OCI-LY7 (cell line): ENCODE results near the gene THEM5. TPM values are rescaled to one million over a fixed set of nuclear protein-coding genes. Genes with fewer than 3 reads are reported as not detected.

Source experiments
- BruUV-seq: library from RNA; stranded (reverse); fragments of 400-500 nt; replicated peaks from 2 replicates; lab custom pipeline; 2021; lab: Mats Ljungman, UMichigan
- CTCF ChIA-PET: fragments of 300-600 bp; sonication (Branson Sonifier 250); formaldehyde crosslinking; loops from one replicate; lab custom pipeline; 2022; ENCODE audit warnings: antibody characterized with exemption; ENCODE audit not compliant: unreplicated experiment; lab: Charles Lee
- POLR2A ChIA-PET: fragments of 300-600 bp; sonication (Branson Sonifier 250); formaldehyde crosslinking; loops from one replicate; lab custom pipeline; 2022; ENCODE audit warnings: antibody characterized with exemption; lab: Charles Lee
- DNase-seq: peaks from one replicate; pipeline ENCODE4 v3.0.0-alpha.2; 2015; ENCODE audit warnings: low spot score
- H2AFZ ChIP-seq: fragments of 200-600 bp; sonication (generic), shearing (Covaris generic); 2 replicates; pipeline ENCODE4 v1.6.1; 2014; ENCODE audit warnings: mild to moderate bottlenecking, antibody characterized with exemption, low read length, moderate library complexity
- H3K27ac ChIP-seq: fragments of 200-600 bp; sonication (generic); 2 replicates; pipeline ENCODE4 v1.5.1; 2014; ENCODE audit warnings: mixed run types, low read depth, mild to moderate bottlenecking, moderate library complexity, low read length, inconsistent platforms; ENCODE audit not compliant: poor library complexity, severe bottlenecking
- H3K36me3 ChIP-seq: fragments of 200-600 bp; sonication (generic); 2 replicates; pipeline ENCODE4 v1.6.1; 2014; ENCODE audit warnings: mild to moderate bottlenecking, antibody characterized with exemption, low read length, moderate library complexity, mixed read lengths; ENCODE audit not compliant: insufficient read depth
- H3K4me1 ChIP-seq: fragments of 200-600 bp; sonication (generic); 2 replicates; pipeline ENCODE4 v1.5.1; 2014; ENCODE audit warnings: mild to moderate bottlenecking, low read length; ENCODE audit not compliant: insufficient read depth, poor library complexity, severe bottlenecking
- H3K4me2 ChIP-seq: fragments of 200-600 bp; sonication (generic); 2 replicates; pipeline ENCODE4 v1.6.1; 2014; ENCODE audit warnings: mild to moderate bottlenecking, low read length
- H3K4me3 ChIP-seq: fragments of 200-600 bp; sonication (generic); 2 replicates; pipeline ENCODE4 v1.5.1; 2014; ENCODE audit warnings: mild to moderate bottlenecking, low read depth, low read length; ENCODE audit not compliant: poor library complexity, severe bottlenecking
- H3K79me2 ChIP-seq: fragments of 200-600 bp; sonication (generic); 2 replicates; pipeline ENCODE4 v1.6.1; 2016; ENCODE audit warnings: low read depth, mild to moderate bottlenecking, low read length, moderate library complexity, mixed read lengths; ENCODE audit not compliant: insufficient read depth
- H3K9me2 ChIP-seq: fragments of 200-600 bp; sonication (generic); 2 replicates; pipeline ENCODE4 v1.6.1; 2016; ENCODE audit warnings: mild to moderate bottlenecking, low read length, mixed read lengths; ENCODE audit not compliant: insufficient read depth
- H3K9me3 ChIP-seq: fragments of 200-600 bp; sonication (generic); 2 replicates; pipeline ENCODE4 v1.6.1; 2014; ENCODE audit warnings: mild to moderate bottlenecking, mixed run types, low read length, mixed read lengths
- H4K20me1 ChIP-seq: fragments of 200-600 bp; sonication (generic); 2 replicates; pipeline ENCODE4 v1.6.1; 2014; ENCODE audit warnings: mild to moderate bottlenecking, antibody characterized with exemption, low read length, moderate library complexity, mixed read lengths; ENCODE audit not compliant: insufficient read depth
- CTCF ChIP-seq: fragments of 200-600 bp; sonication (generic); conservative IDR thresholded peaks from 2 replicates; pipeline ENCODE4 v1.5.1; 2014; ENCODE audit warnings: mild to moderate bottlenecking, antibody characterized with exemption, low read length, moderate library complexity, mixed read lengths
- EZH2phosphoT487 ChIP-seq: fragments of 200-600 bp; sonication (generic); IDR thresholded peaks from 2 replicates; pipeline ENCODE4 v1.6.1; 2018; ENCODE audit warnings: low read depth, borderline replicate concordance, mild to moderate bottlenecking, mixed run types, antibody characterized with exemption, low read length, moderate library complexity, mixed read lengths
- intact Hi-C: fragments of 100-400 bp; cut with micrococcal nuclease; formaldehyde crosslinking; loops from one replicate; pipeline ENCODE4 v1.10.0; 2022; ENCODE audit not compliant: unreplicated experiment
- total RNA-seq, 2 experiments: library from RNA; depleted of rRNA in 1 of 2; stranded (reverse); fragments of >200 nt in 1 of 2; shearing (Covaris generic) in 1 of 2; gene quantifications; 2 replicates each; pipeline ENCODE4 v1.2.3, GENCODE V29; 2014 to 2022

THEM5 gene
- total RNA-seq, 2 experiments from 2014 or later = not detected

- intact Hi-C loops = no loop called here
- no TSS peak for BruUV-seq
- H3K9me2 ChIP-seq = no peaks in the 10 kb centered on the region
- H3K4me2 ChIP-seq = no peak overlapping the region
- H4K20me1 ChIP-seq = no peaks in the 10 kb centered on the region
- TF ChIP-seq CTCF (no peak), EZH2phosphoT487 (no peak)
- no peaks in the 10 kb centered on the region for H3K9me3 ChIP-seq
- ChIA-PET POLR2A (no interaction called here), CTCF (no interaction called here)
- peaks cover 8% of the 10 kb centered on the region for H3K4me1 ChIP-seq
- H2AFZ ChIP-seq = no peak overlapping the region
- no peak overlapping the region for H3K27ac ChIP-seq
- DNase-seq = no peak
- H3K36me3 ChIP-seq = no peaks in the 10 kb centered on the region
- H3K4me3 ChIP-seq = no peak overlapping the region
- no peaks in the 10 kb centered on the region for H3K79me2 ChIP-seq
Observed at GRCh38 chr1:151803164-151803563, 50.3 kb downstream of the THEM5 start.

- no peak for DNase-seq
- TF ChIP-seq CTCF (no peak), EZH2phosphoT487 (no peak)
- peaks cover 8% of the 10 kb centered on the region for H3K4me1 ChIP-seq
- H3K9me2 ChIP-seq = no peaks in the 10 kb centered on the region
- intact Hi-C loops = no loop called here
- no peak overlapping the region for H3K4me3 ChIP-seq
- ChIA-PET POLR2A (no interaction called here), CTCF (no interaction called here)
- H3K27ac ChIP-seq = no peak overlapping the region
- no peaks in the 10 kb centered on the region for H3K79me2 ChIP-seq
- no peaks in the 10 kb centered on the region for H3K9me3 ChIP-seq
- BruUV-seq = no TSS peak
- H3K36me3 ChIP-seq = no peaks in the 10 kb centered on the region
- H4K20me1 ChIP-seq = no peaks in the 10 kb centered on the region
- no peak overlapping the region for H2AFZ ChIP-seq
- H3K4me2 ChIP-seq = no peak overlapping the region
Observed at GRCh38 chr1:151802372-151802771, 51.1 kb downstream of the THEM5 start.

GRCh38 chr1:151801846-151802245 lies 51.7 kb downstream of the THEM5 start:
- H3K9me2 ChIP-seq = no peaks in the 10 kb centered on the region
- intact Hi-C loops = no loop called here
- no peak for DNase-seq
- H3K4me3 ChIP-seq = no peak overlapping the region
- no peaks in the 10 kb centered on the region for H3K36me3 ChIP-seq
- H3K9me3 ChIP-seq = no peaks in the 10 kb centered on the region
- H4K20me1 ChIP-seq = no peaks in the 10 kb centered on the region
- H3K79me2 ChIP-seq = no peaks in the 10 kb centered on the region
- POLR2A ChIA-PET = no interaction called here
- no TSS peak for BruUV-seq
- H2AFZ ChIP-seq = no peak overlapping the region
- no peak overlapping the region for H3K27ac ChIP-seq
- peaks cover 8% of the 10 kb centered on the region for H3K4me1 ChIP-seq
- TF ChIP-seq CTCF (no peak), EZH2phosphoT487 (no peak)
- H3K4me2 ChIP-seq = no peak overlapping the region
- CTCF ChIA-PET = no interaction called here
